DOHH2 (cell line): Measurements from ENCODE around the gene LMCD1.

Source experiments
- CTCF ChIP-seq: fragments of 200-600 bp; sonication (generic); IDR thresholded peaks from one replicate; pipeline ENCODE4 v1.5.1; 2014; ENCODE audit warnings: antibody characterized with exemption, mild to moderate bottlenecking, low read depth, low read length; ENCODE audit not compliant: poor library complexity, severe bottlenecking
- EZH2phosphoT487 ChIP-seq: fragments of 200-600 bp; sonication (generic); IDR thresholded peaks from 2 replicates; pipeline ENCODE4 v1.6.1; 2017; ENCODE audit warnings: borderline replicate concordance, mild to moderate bottlenecking, antibody characterized with exemption, low read length, moderate library complexity, mixed read lengths

- TF ChIP-seq CTCF (no peak), EZH2phosphoT487 (no peak)
Observed at GRCh38 chr3:8494327-8494726, 7.3 kb upstream of the LMCD1 start.
